ENCODE data around the gene MAFF.

GRCh38 chr22:38262051-38262795 is 60.4 kb downstream of the MAFF start:
- TF ChIP-seq POLR2AphosphoS5 (IDR thresholded peaks at IDR 0.05; ENCODE audit: low read depth, low read length) (no peak), CTCF (IDR thresholded peaks at IDR 0.05 in 2 of 3, conservative IDR thresholded peaks at IDR 0.05 in 1 of 3; ENCODE audit: borderline replicate concordance in 1 of 3, insufficient read depth in 1 of 3, low read depth in 2 of 3, low read length in 2 of 3) (peak; percentile 60 to 83 (median 70); a peak in 5 of 6 replicates), ZNF274 (IDR thresholded peaks at IDR 0.05; ENCODE audit: low read depth, low read length) (no peak), YY1 (IDR thresholded peaks at IDR 0.05; ENCODE audit: extremely low read depth, insufficient replicate concordance, low read depth, low read length) (no peak), SP1 (IDR thresholded peaks at IDR 0.05; ENCODE audit: low read depth) (no peak), JUND (IDR thresholded peaks at IDR 0.05) (no peak), ATF3 (IDR thresholded peaks at IDR 0.05) (no peak)
